ENCODE results near the gene GRIN3A.

Gene GRIN3A

DNA sequence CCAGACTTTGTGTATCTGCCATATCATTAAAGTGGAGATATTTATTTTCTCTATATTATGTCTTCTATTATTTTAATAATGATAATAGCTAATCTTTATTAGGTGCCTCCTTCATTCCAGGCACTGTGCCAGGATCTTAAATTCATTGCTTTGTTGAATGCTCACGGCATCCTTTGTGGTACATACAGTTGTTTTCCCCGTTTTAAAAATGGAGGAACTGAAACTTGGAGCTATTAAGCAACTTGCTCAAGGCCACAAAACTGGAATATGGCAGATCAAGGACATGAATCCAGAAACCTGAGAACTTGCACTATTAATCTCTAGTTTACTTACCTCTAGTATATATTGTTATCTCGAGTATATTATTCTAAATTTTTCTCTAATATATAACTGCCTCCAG, 102.2 kb downstream of the GRIN3A start:
- TF ChIP-seq FOXM1 (IDR thresholded peaks at IDR 0.05; ENCODE audit: borderline replicate concordance, low read depth): no peak
- TF ChIP-seq, protein P1, sequence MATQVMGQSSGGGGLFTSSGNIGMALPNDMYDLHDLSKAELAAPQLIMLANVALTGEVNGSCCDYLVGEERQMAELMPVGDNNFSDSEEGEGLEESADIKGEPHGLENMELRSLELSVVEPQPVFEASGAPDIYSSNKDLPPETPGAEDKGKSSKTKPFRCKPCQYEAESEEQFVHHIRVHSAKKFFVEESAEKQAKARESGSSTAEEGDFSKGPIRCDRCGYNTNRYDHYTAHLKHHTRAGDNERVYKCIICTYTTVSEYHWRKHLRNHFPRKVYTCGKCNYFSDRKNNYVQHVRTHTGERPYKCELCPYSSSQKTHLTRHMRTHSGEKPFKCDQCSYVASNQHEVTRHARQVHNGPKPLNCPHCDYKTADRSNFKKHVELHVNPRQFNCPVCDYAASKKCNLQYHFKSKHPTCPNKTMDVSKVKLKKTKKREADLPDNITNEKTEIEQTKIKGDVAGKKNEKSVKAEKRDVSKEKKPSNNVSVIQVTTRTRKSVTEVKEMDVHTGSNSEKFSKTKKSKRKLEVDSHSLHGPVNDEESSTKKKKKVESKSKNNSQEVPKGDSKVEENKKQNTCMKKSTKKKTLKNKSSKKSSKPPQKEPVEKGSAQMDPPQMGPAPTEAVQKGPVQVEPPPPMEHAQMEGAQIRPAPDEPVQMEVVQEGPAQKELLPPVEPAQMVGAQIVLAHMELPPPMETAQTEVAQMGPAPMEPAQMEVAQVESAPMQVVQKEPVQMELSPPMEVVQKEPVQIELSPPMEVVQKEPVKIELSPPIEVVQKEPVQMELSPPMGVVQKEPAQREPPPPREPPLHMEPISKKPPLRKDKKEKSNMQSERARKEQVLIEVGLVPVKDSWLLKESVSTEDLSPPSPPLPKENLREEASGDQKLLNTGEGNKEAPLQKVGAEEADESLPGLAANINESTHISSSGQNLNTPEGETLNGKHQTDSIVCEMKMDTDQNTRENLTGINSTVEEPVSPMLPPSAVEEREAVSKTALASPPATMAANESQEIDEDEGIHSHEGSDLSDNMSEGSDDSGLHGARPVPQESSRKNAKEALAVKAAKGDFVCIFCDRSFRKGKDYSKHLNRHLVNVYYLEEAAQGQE (IDR thresholded peaks at IDR 0.05; ENCODE audit: low read depth): no peak
- TF ChIP-seq, protein P2, sequence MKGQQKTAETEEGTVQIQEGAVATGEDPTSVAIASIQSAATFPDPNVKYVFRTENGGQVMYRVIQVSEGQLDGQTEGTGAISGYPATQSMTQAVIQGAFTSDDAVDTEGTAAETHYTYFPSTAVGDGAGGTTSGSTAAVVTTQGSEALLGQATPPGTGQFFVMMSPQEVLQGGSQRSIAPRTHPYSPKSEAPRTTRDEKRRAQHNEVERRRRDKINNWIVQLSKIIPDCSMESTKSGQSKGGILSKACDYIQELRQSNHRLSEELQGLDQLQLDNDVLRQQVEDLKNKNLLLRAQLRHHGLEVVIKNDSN (IDR thresholded peaks at IDR 0.05): no peak
- no peak for TF ChIP-seq TCF12 (IDR thresholded peaks at IDR 0.05; ENCODE audit: low read depth)
- TF ChIP-seq, protein P3, sequence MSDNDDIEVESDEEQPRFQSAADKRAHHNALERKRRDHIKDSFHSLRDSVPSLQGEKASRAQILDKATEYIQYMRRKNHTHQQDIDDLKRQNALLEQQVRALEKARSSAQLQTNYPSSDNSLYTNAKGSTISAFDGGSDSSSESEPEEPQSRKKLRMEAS (IDR thresholded peaks at IDR 0.05): no peak
- no peak for TF ChIP-seq RAD21 (IDR thresholded peaks at IDR 0.05; ENCODE audit: low read depth)
- TF ChIP-seq TEAD4 (IDR thresholded peaks at IDR 0.05): no peak
- TF ChIP-seq CREB1 (IDR thresholded peaks at IDR 0.05; ENCODE audit: low read depth): no peak

DNA sequence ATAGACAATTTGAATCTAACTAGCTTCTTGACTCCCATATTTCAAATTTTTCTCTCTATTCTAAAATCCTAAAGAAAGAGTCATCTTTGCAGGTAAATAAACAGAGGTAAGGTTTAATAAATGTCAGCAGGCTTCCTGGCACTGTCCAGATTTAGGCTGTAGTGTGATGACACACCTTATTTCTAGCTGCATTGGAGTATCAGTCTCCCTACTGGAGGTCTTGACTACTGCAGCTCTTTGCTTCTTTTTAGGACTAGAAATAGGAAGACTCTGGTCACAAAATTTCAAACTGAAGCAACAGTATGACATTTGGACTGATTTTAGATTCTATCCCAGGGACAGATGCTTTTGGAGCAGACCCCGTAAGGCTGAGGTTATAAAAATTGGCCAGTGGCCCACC, 103.0 kb downstream of the GRIN3A start:
- no peak for TF ChIP-seq TAF1 (IDR thresholded peaks at IDR 0.05; ENCODE audit: low read depth)
- no peak for TF ChIP-seq RAD21 (IDR thresholded peaks at IDR 0.05; ENCODE audit: low read depth)
- TF ChIP-seq, protein P1 (IDR thresholded peaks at IDR 0.05; ENCODE audit: low read depth): no peak
- TF ChIP-seq TEAD4 (IDR thresholded peaks at IDR 0.05): no peak
- no peak for TF ChIP-seq YY1 (IDR thresholded peaks at IDR 0.05; ENCODE audit: low read depth)
- TF ChIP-seq, protein P3 (IDR thresholded peaks at IDR 0.05): no peak
- TF ChIP-seq EGR1 (IDR thresholded peaks at IDR 0.05): no peak
- TF ChIP-seq NFIC (IDR thresholded peaks at IDR 0.05): no peak
- TF ChIP-seq CREB1 (IDR thresholded peaks at IDR 0.05; ENCODE audit: low read depth): no peak
- TF ChIP-seq ZBTB7A (IDR thresholded peaks at IDR 0.05; ENCODE audit: low read depth): no peak
- TF ChIP-seq EP300 (IDR thresholded peaks at IDR 0.05; ENCODE audit: borderline replicate concordance): no peak
- TF ChIP-seq TCF12 (IDR thresholded peaks at IDR 0.05; ENCODE audit: low read depth): no peak
- TF ChIP-seq, protein P2 (IDR thresholded peaks at IDR 0.05): no peak
- TF ChIP-seq FOXM1 (IDR thresholded peaks at IDR 0.05; ENCODE audit: borderline replicate concordance, low read depth): no peak
- no peak for TF ChIP-seq CEBPB (IDR thresholded peaks at IDR 0.05)

DNA sequence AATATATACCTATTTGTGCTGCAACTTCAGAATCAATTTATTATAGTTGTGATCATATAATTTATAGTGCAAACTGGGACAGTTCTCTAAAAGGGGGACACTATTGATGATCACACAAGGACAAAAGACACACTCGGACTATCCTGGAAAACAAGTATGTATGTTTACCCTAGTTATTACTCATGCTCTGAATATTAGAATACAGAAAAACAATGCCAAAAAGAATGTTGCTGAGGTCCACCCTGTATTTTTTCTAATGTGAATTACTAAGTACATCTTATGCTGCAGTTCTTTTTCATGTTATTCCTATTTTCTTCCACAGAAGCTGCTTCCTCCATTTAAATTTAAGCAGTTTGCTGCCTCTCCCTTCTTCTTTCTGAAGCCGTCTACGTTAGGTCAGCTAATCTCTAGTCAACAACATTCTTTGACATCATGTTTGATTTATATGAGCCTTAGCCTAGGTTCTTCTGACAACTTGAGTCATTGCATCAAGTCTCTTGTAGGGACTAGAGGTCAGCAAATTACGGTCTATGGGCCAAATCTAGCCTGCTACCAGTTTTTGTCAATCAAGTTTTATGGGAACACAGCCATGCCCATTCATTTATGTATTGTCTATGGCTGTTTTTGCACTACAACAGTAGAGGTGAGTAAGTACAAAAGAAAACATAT, 103.6 kb downstream of the GRIN3A start:
- TF ChIP-seq, protein P1 (IDR thresholded peaks at IDR 0.05; ENCODE audit: low read depth): no peak
- no peak for TF ChIP-seq CEBPB (IDR thresholded peaks at IDR 0.05)
- TF ChIP-seq NFIC (IDR thresholded peaks at IDR 0.05): no peak

DNA sequence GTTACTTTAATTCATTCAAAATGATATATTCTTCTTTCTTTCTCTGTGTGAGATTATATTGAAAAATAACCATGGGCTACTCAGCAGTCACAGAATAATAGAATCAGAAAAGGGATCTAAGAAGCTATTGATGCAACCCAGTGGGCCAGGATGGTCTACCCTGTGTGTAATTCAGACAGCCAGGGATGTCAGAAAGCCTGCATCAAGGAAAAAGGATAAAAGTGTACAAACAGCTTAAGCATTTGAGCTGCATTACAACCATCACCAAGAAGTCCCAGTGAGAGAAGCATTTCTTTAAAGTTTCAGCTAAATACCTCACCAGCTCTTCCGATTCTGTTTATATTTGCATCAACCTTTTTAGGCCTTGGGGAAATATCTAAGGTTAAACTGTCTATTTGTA, 105.8 kb downstream of the GRIN3A start:
- TF ChIP-seq CEBPB (IDR thresholded peaks at IDR 0.05) (no peak), TCF12 (IDR thresholded peaks at IDR 0.05; ENCODE audit: low read depth) (no peak), NFIC (IDR thresholded peaks at IDR 0.05) (no peak), EGR1 (IDR thresholded peaks at IDR 0.05) (no peak), TAF1 (IDR thresholded peaks at IDR 0.05; ENCODE audit: low read depth) (no peak), YY1 (IDR thresholded peaks at IDR 0.05; ENCODE audit: low read depth) (no peak), TEAD4 (IDR thresholded peaks at IDR 0.05) (no peak), ZBTB7A (IDR thresholded peaks at IDR 0.05; ENCODE audit: low read depth) (no peak), FOXM1 (IDR thresholded peaks at IDR 0.05; ENCODE audit: borderline replicate concordance, low read depth) (no peak), EP300 (IDR thresholded peaks at IDR 0.05; ENCODE audit: borderline replicate concordance) (no peak), RAD21 (IDR thresholded peaks at IDR 0.05; ENCODE audit: low read depth) (no peak), CREB1 (IDR thresholded peaks at IDR 0.05; ENCODE audit: low read depth) (no peak)
- TF ChIP-seq, protein P1 (IDR thresholded peaks at IDR 0.05; ENCODE audit: low read depth): no peak
- TF ChIP-seq, protein P3 (IDR thresholded peaks at IDR 0.05): no peak
- TF ChIP-seq, protein P2 (IDR thresholded peaks at IDR 0.05): no peak
